Astrocyte (in vitro differentiated cells and primary cell): ENCODE results near the gene HNRNPA2B1. TPM values are rescaled to one million over a fixed set of nuclear protein-coding genes. Genes with fewer than 3 reads are reported as not detected.

Experiments used
- total RNA-seq: library from RNA; stranded (reverse); gene quantifications from 2 replicates; pipeline ENCODE4 v1.2.1, GENCODE V29; 2021

The HNRNPA2B1 gene
- total RNA-seq, 1 donor from 2014 or later = 415 TPM

Other genes with a start within 250 kb of the HNRNPA2B1 start
- 49.0 and 50.4 TPM in 2 replicates for gene NFE2L3, start 48.5 kb downstream of the HNRNPA2B1 start, total RNA-seq
- gene CBX3, start 999 bp upstream of the HNRNPA2B1 start, total RNA-seq = 141 and 148 TPM in 2 replicates
- 5.4 and 6.3 TPM in 2 replicates for gene SNX10, start 91.1 kb upstream of the HNRNPA2B1 start, total RNA-seq